Measurements from ENCODE around the gene RNF175.

Gene RNF175

GRCh38 chr4:153759407-153760316 lies at the start of gene RNF175:
Gene RNF175 (minus strand): TSS chr4:153760024. CDS start chr4:153759862, 162 bp downstream.
- no peak for DNase-seq

GRCh38 chr4:153809307-153809706 lies 49.5 kb upstream of the RNF175 start:
- DNase-seq = no peak

GRCh38 chr4:153808175-153808574 lies 48.4 kb upstream of the RNF175 start:
- DNase-seq = no peak

GRCh38 chr4:153806073-153806472 lies 46.2 kb upstream of the RNF175 start:
- no peak for DNase-seq

- no peak for DNase-seq
These were observed 44.9 kb upstream of the RNF175 start for GRCh38 chr4:153804722-153805121.

GRCh38 chr4:153799694-153800074 lies 39.9 kb upstream of the RNF175 start:
- no peak for DNase-seq

GRCh38 chr4:153798901-153799693 lies 39.3 kb upstream of the RNF175 start:
- DNase-seq = no peak

GRCh38 chr4:153798420-153798819 lies 38.6 kb upstream of the RNF175 start:
- no peak for DNase-seq

GRCh38 chr4:153794006-153794405 lies 34.2 kb upstream of the RNF175 start:
- DNase-seq = no peak

GRCh38 chr4:153792618-153793247 lies 32.9 kb upstream of the RNF175 start:
- no peak for DNase-seq

GRCh38 chr4:153791746-153792617 lies 32.2 kb upstream of the RNF175 start:
- no peak for DNase-seq

- DNase-seq = no peak
These were observed 31.2 kb upstream of the RNF175 start for GRCh38 chr4:153790962-153791551.

- no peak for DNase-seq
These were observed 30.7 kb upstream of the RNF175 start for GRCh38 chr4:153790500-153790865.

GRCh38 chr4:153789741-153790499 lies 30.1 kb upstream of the RNF175 start:
- DNase-seq = no peak

- DNase-seq = no peak
These were observed 28.8 kb upstream of the RNF175 start, which contains the start of gene SFRP2 for GRCh38 chr4:153788413-153789276. Gene SFRP2 (minus strand): TSS chr4:153789083. CDS start chr4:153788835, 248 bp downstream.

GRCh38 chr4:153788051-153788412 lies 28.2 kb upstream of the RNF175 start:
- no peak for DNase-seq

- DNase-seq = no peak
These were observed 27.8 kb upstream of the RNF175 start for GRCh38 chr4:153787575-153787974.

GRCh38 chr4:153787061-153787560 lies 27.3 kb upstream of the RNF175 start:
- no peak for DNase-seq

GRCh38 chr4:153785910-153786721 lies 26.3 kb upstream of the RNF175 start:
- no peak for DNase-seq
